Measurements from ENCODE around the gene ARHGEF3.
A peak's percentile ranks its signal among the peaks of the same experiment; 100 is the strongest.

Gene ARHGEF3

DNA sequence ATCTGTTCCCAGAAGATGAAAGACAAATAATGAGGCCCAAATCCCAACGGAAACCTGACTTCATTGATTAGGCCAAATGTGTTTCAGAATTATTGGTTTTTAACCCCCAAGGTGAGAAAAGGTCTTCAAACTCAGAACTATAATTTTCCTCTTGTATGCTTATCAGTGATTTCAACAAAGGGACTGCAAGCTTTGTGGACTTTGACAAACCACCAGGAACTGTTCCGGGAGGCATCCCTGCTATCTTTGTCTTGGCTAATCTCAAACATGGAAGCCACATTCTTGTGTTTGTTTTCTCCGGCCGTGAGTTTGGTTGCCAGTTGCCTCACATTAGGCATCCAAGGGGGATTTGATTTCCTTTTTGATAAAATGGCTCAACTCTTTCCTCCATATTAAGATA is 19.5 kb downstream of the ARHGEF3 start:
- no peak overlapping the region for H3K27ac ChIP-seq (ENCODE audit: low read length)
- H3K4me1 ChIP-seq (ENCODE audit: control insufficient read depth, insufficient read depth, low read length), result peaks cover 13% of the 10 kb centered on the region
- H3K27me3 ChIP-seq (ENCODE audit: control insufficient read depth in 1 of 2, insufficient read depth in 2 of 2, low read length in 2 of 2), result no peaks in the 10 kb centered on the region
- H3K4me3 ChIP-seq (ENCODE audit: low read length in 2 of 2), result no peak overlapping the region
- H3K36me3 ChIP-seq (ENCODE audit: control insufficient read depth in 2 of 2, insufficient read depth in 2 of 2, low read length in 2 of 2), result no peaks in the 10 kb centered on the region
- H3K9me3 ChIP-seq (ENCODE audit: control insufficient read depth in 2 of 2, low read length in 2 of 2), result no peaks in the 10 kb centered on the region
- no peak overlapping the region for H3K9ac ChIP-seq (ENCODE audit: low read length in 2 of 2)

GRCh38 chr3:56781762-56782161 is 20.0 kb downstream of the ARHGEF3 start:
- H3K27me3 ChIP-seq (ENCODE audit: control insufficient read depth in 1 of 2, insufficient read depth in 2 of 2, low read length in 2 of 2), result no peaks in the 10 kb centered on the region
- H3K4me1 ChIP-seq (ENCODE audit: control insufficient read depth, insufficient read depth, low read length), result peaks cover 13% of the 10 kb centered on the region
- H3K9ac ChIP-seq (ENCODE audit: low read length in 2 of 2), result no peak overlapping the region
- no peaks in the 10 kb centered on the region for H3K36me3 ChIP-seq (ENCODE audit: control insufficient read depth in 2 of 2, insufficient read depth in 2 of 2, low read length in 2 of 2)
- no peak overlapping the region for H3K27ac ChIP-seq (ENCODE audit: low read length)
- H3K4me3 ChIP-seq (ENCODE audit: low read length in 2 of 2), result no peak overlapping the region
- no peaks in the 10 kb centered on the region for H3K9me3 ChIP-seq (ENCODE audit: control insufficient read depth in 2 of 2, low read length in 2 of 2)

DNA sequence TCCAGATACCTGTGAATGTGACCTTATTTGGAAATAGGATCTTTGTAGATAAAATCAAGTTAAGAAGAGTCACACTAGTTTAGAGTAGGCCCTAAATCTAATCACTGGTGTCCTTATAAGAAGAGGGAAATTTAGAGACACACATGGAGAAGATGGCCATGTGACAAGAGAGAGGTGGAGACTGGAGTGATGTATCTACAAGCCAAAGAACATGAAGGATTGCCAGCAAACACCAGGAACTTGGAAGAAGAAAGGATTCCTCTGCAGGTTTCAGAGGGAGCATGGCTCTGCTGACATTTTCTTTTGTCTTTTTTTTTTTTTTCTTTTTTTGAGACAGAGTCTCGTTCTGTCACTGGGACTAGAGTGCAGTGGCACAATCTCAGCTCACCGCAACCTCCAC is 20.8 kb downstream of the ARHGEF3 start:
- Histone ChIP-seq H3K4me1 (ENCODE audit: control insufficient read depth, insufficient read depth, low read length) (peaks cover 20% of the 10 kb centered on the region), H3K36me3 (ENCODE audit: control insufficient read depth in 2 of 2, insufficient read depth in 2 of 2, low read length in 2 of 2) (no peaks in the 10 kb centered on the region), H3K9ac (ENCODE audit: low read length in 2 of 2) (no peak overlapping the region), H3K9me3 (ENCODE audit: control insufficient read depth in 2 of 2, low read length in 2 of 2) (no peaks in the 10 kb centered on the region), H3K27me3 (ENCODE audit: control insufficient read depth in 1 of 2, insufficient read depth in 2 of 2, low read length in 2 of 2) (no peaks in the 10 kb centered on the region), H3K27ac (ENCODE audit: low read length) (no peak overlapping the region), H3K4me3 (ENCODE audit: low read length in 2 of 2) (no peak overlapping the region)

GRCh38 chr3:56778893-56779292 is 22.9 kb downstream of the ARHGEF3 start:
- Histone ChIP-seq H3K27ac (ENCODE audit: low read length) (no peak overlapping the region), H3K9ac (ENCODE audit: low read length in 2 of 2) (no peak overlapping the region), H3K36me3 (ENCODE audit: control insufficient read depth in 2 of 2, insufficient read depth in 2 of 2, low read length in 2 of 2) (no peaks in the 10 kb centered on the region), H3K4me1 (ENCODE audit: control insufficient read depth, insufficient read depth, low read length) (peaks cover 19% of the 10 kb centered on the region), H3K27me3 (ENCODE audit: control insufficient read depth in 1 of 2, insufficient read depth in 2 of 2, low read length in 2 of 2) (no peaks in the 10 kb centered on the region), H3K9me3 (ENCODE audit: control insufficient read depth in 2 of 2, low read length in 2 of 2) (no peaks in the 10 kb centered on the region), H3K4me3 (ENCODE audit: low read length in 2 of 2) (no peak overlapping the region)

DNA sequence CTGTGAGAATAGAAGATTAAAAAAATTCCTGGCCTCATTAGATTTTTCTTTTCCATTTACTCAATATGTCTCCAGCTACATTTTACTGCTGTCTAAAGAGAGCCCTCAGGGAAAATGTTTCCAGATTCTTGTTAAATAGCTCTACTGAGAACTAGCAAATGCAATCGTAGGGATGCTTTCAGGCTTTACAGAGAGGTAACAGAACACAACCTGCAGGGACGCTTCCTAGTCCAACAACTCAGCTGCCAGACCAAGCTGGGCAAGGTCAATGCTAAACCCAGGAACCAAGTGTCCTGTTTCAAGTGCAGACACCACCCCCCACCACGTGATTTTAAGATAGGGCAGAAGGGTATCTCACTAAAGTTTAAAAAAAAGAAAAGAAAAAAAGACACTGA is 25.2 kb downstream of the ARHGEF3 start:
- Histone ChIP-seq H3K4me3 (ENCODE audit: low read length in 2 of 2) (no peak overlapping the region), H3K27me3 (ENCODE audit: control insufficient read depth in 1 of 2, insufficient read depth in 2 of 2, low read length in 2 of 2) (no peaks in the 10 kb centered on the region), H3K4me1 (ENCODE audit: control insufficient read depth, insufficient read depth, low read length) (peaks cover 10% of the 10 kb centered on the region), H3K36me3 (ENCODE audit: control insufficient read depth in 2 of 2, insufficient read depth in 2 of 2, low read length in 2 of 2) (peaks cover 4 to 6% of the 10 kb centered on the region in 2 donors), H3K9me3 (ENCODE audit: control insufficient read depth in 2 of 2, low read length in 2 of 2) (no peaks in the 10 kb centered on the region), H3K27ac (ENCODE audit: low read length) (no peak overlapping the region), H3K9ac (ENCODE audit: low read length in 2 of 2) (no peak overlapping the region)

GRCh38 chr3:56775838-56776555 is 25.8 kb downstream of the ARHGEF3 start:
- Histone ChIP-seq H3K27ac (ENCODE audit: low read length) (no peak overlapping the region), H3K4me1 (ENCODE audit: control insufficient read depth, insufficient read depth, low read length) (peaks cover 10% of the 10 kb centered on the region), H3K27me3 (ENCODE audit: control insufficient read depth in 1 of 2, insufficient read depth in 2 of 2, low read length in 2 of 2) (no peaks in the 10 kb centered on the region), H3K36me3 (ENCODE audit: control insufficient read depth in 2 of 2, insufficient read depth in 2 of 2, low read length in 2 of 2) (peaks cover 4 to 7% of the 10 kb centered on the region in 2 donors), H3K9me3 (ENCODE audit: control insufficient read depth in 2 of 2, low read length in 2 of 2) (no peaks in the 10 kb centered on the region), H3K4me3 (ENCODE audit: low read length in 2 of 2) (peak overlapping the region; percentile 2 to 44), H3K9ac (ENCODE audit: low read length in 2 of 2) (peak overlapping the region in 1 of 2 donors; percentile 21)

DNA sequence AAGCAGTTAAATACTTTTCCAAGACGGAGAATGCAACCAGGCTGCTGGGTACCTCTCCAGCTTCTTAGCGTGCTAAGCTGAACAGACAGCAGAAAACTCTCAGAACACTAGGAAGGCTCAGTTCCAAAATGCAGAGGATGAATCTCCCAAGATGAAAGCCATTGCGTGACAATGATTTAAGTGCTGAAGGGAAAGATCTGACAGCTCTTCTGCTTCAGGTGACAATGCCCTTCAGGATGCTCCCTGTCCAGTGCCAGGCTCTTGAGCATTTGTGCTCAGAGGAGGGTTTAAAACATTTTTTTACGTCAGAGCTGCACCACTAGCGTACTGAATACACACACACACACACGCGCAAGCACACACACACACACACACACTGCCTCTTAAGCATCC is 26.3 kb downstream of the ARHGEF3 start:
- Histone ChIP-seq H3K4me1 (ENCODE audit: control insufficient read depth, insufficient read depth, low read length) (peaks cover 10% of the 10 kb centered on the region), H3K9ac (ENCODE audit: low read length in 2 of 2) (no peak overlapping the region), H3K4me3 (ENCODE audit: low read length in 2 of 2) (peak overlapping the region; percentile 2 to 44), H3K9me3 (ENCODE audit: control insufficient read depth in 2 of 2, low read length in 2 of 2) (no peaks in the 10 kb centered on the region), H3K27me3 (ENCODE audit: control insufficient read depth in 1 of 2, insufficient read depth in 2 of 2, low read length in 2 of 2) (no peaks in the 10 kb centered on the region), H3K27ac (ENCODE audit: low read length) (no peak overlapping the region), H3K36me3 (ENCODE audit: control insufficient read depth in 2 of 2, insufficient read depth in 2 of 2, low read length in 2 of 2) (peaks cover 4 to 7% of the 10 kb centered on the region in 2 donors)

GRCh38 chr3:56773986-56774385 is 27.8 kb downstream of the ARHGEF3 start:
- Histone ChIP-seq H3K27ac (ENCODE audit: low read length) (no peak overlapping the region), H3K4me1 (ENCODE audit: control insufficient read depth, insufficient read depth, low read length) (peaks cover 10% of the 10 kb centered on the region), H3K27me3 (ENCODE audit: control insufficient read depth in 1 of 2, insufficient read depth in 2 of 2, low read length in 2 of 2) (no peaks in the 10 kb centered on the region), H3K36me3 (ENCODE audit: control insufficient read depth in 2 of 2, insufficient read depth in 2 of 2, low read length in 2 of 2) (peaks cover 4 to 7% of the 10 kb centered on the region in 2 donors), H3K9ac (ENCODE audit: low read length in 2 of 2) (no peak overlapping the region), H3K4me3 (ENCODE audit: low read length in 2 of 2) (no peak overlapping the region), H3K9me3 (ENCODE audit: control insufficient read depth in 2 of 2, low read length in 2 of 2) (no peaks in the 10 kb centered on the region)

GRCh38 chr3:56772952-56773938 is 28.5 kb downstream of the ARHGEF3 start:
- no peak overlapping the region for H3K27ac ChIP-seq (ENCODE audit: low read length)
- no peaks in the 10 kb centered on the region for H3K9me3 ChIP-seq (ENCODE audit: control insufficient read depth in 2 of 2, low read length in 2 of 2)
- H3K27me3 ChIP-seq (ENCODE audit: control insufficient read depth in 1 of 2, insufficient read depth in 2 of 2, low read length in 2 of 2), result no peaks in the 10 kb centered on the region
- H3K36me3 ChIP-seq (ENCODE audit: control insufficient read depth in 2 of 2, insufficient read depth in 2 of 2, low read length in 2 of 2), result peaks cover 4 to 7% of the 10 kb centered on the region in 2 donors
- peaks cover 10% of the 10 kb centered on the region for H3K4me1 ChIP-seq (ENCODE audit: control insufficient read depth, insufficient read depth, low read length)
- no peak overlapping the region for H3K9ac ChIP-seq (ENCODE audit: low read length in 2 of 2)
- H3K4me3 ChIP-seq (ENCODE audit: low read length in 2 of 2), result no peak overlapping the region

DNA sequence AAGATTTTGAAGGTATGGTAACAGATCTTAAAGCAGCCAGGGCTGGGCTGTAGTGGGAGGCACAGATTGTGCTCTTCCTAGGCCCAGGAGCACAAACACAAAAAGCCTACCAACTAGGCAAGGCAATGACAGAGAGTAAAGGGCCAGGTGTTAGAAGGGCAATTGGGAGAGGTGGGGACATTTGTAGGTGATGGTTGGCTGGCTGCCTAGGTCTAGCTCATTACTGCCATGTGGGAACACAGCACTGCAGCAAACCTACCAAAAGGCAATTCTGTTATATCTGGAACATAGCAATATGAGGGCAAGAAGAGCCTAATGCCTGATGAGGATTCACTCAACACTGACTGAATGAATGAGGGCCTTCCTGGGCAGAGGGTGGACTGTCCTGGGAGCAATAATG is 30.4 kb downstream of the ARHGEF3 start:
- no peaks in the 10 kb centered on the region for H3K9me3 ChIP-seq (ENCODE audit: control insufficient read depth in 2 of 2, low read length in 2 of 2)
- H3K36me3 ChIP-seq (ENCODE audit: control insufficient read depth in 2 of 2, insufficient read depth in 2 of 2, low read length in 2 of 2), result peaks cover 4 to 7% of the 10 kb centered on the region in 2 donors
- H3K9ac ChIP-seq (ENCODE audit: low read length in 2 of 2), result no peak overlapping the region
- H3K27ac ChIP-seq (ENCODE audit: low read length), result no peak overlapping the region
- peaks cover 7% of the 10 kb centered on the region for H3K4me1 ChIP-seq (ENCODE audit: control insufficient read depth, insufficient read depth, low read length)
- no peak overlapping the region for H3K4me3 ChIP-seq (ENCODE audit: low read length in 2 of 2)
- H3K27me3 ChIP-seq (ENCODE audit: control insufficient read depth in 1 of 2, insufficient read depth in 2 of 2, low read length in 2 of 2), result no peaks in the 10 kb centered on the region
